Activated T-cell treated with anti-CD3 and anti-CD28 coated beads, Interleukin-2, amount 50 U/mL, for 72 hours (primary cell): Measurements from ENCODE around the gene VWA8. TPM values are rescaled to one million over a fixed set of nuclear protein-coding genes. Genes with fewer than 3 reads are reported as not detected.
"Not testable (repeated sequence)": the region's sequence is repeated elsewhere in the genome, so short reads cannot be mapped to it uniquely, and the experiment has no call there.

Experiments used
- ATAC-seq, 2 donors: fragments of 150-1000 bp; cut with Tn5 transposase; replicated peaks in 1 of 2; 2 replicates each; pipeline ENCODE4 v1.10.0; 2021; ENCODE audit warnings: moderate library complexity in 2 of 2, mild to moderate bottlenecking in 1 of 2
- DNase-seq, 2 donors: peaks; one replicate each; pipeline ENCODE4 v3.0.0; 2021 to 2022; ENCODE audit warnings: mixed read lengths in 1 of 2
- H3K27ac Mint-ChIP-seq: one replicate; pipeline ENCODE4 v1.8.0; 2022; ENCODE audit warnings: mild to moderate bottlenecking, moderate library complexity, mixed read lengths
- H3K27me3 Mint-ChIP-seq: one replicate; pipeline ENCODE4 v1.8.0; 2022; ENCODE audit warnings: low read depth, mixed read lengths
- H3K36me3 Mint-ChIP-seq, 2 donors: one replicate each; pipeline ENCODE4 v1.8.0; 2022; ENCODE audit warnings: mixed read lengths in 2 of 2, mild to moderate bottlenecking in 1 of 2; ENCODE audit not compliant: insufficient read depth in 2 of 2
- H3K4me1 Mint-ChIP-seq: one replicate; pipeline ENCODE4 v1.8.0; 2022; ENCODE audit warnings: low read depth, mixed read lengths
- H3K4me3 Mint-ChIP-seq, 2 donors: one replicate each; pipeline ENCODE4 v1.8.0; 2022; ENCODE audit warnings: mild to moderate bottlenecking in 2 of 2, mixed read lengths in 2 of 2, moderate library complexity in 2 of 2
- H3K9me3 Mint-ChIP-seq, 2 donors: one replicate each; pipeline ENCODE4 v1.8.0; 2022; ENCODE audit warnings: mixed read lengths in 2 of 2
- total RNA-seq, 2 donors: library from RNA; stranded (reverse); gene quantifications; one replicate each; pipeline ENCODE4 v1.2.3, GENCODE V29; 2022

The VWA8 gene
- total RNA-seq, 2 donors from 2014 or later = 25.6 to 35.0 TPM

DNA sequence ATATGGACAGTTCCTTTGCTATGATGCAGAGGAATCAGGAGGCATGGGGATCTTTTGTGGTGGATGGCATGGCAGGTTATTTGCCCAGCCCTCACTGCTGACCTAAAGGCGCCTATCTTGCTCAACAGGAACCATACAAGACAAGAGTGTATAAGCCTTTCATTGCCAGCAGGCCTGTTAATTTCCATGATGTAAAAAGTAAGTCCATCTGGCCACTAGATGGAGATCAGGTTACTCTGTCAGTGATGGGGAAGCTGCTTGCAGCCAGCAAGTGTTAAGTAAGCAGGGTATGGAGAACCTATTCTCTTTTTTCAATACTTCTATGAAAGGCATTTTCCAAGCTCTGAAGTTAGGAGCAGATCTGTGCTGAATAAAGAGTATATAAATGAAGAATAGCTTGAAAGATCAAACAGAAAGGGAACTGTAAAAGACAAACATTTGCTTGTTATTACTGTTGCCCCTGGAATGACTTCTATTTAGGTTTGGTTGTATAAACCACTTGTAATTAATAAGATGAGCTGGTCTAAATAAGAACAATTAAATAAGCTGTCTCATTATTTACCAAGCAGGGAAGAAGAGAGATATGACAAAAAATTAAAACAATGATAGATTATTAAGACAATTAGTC is 292.7 kb downstream of the VWA8 start:
- Mint-ChIP-seq H3K9me3 (no peaks in the 10 kb centered on the region), H3K27ac (no peak overlapping the region), H3K4me3 (no peak overlapping the region), H3K36me3 (peaks cover 0 to 6% of the 10 kb centered on the region in 2 donors), H3K4me1 (no peaks in the 10 kb centered on the region), H3K27me3 (no peaks in the 10 kb centered on the region)
- ATAC-seq = peak; percentile 69 to 71
- peak; percentile 22 to 31 for DNase-seq

DNA sequence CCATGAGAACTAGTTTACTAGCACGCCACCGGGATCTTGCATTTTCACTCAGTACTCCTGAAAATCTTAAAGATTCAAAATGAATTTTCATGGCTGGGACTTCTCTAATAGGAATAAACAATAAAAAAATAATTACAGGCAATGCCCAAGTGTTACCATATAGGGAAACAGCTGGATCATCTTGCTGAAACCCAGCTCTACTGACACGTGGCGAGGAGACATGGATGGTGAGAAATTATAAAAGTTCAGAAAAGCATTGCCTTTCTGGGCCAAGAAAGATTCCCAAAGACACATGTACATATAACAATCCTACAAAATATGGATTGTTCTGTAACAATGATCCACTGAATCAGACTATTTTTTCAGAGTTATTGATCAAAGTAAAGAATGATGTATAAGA is 294.3 kb downstream of the VWA8 start:
- ATAC-seq (no peak), DNase-seq (no peak)
- H3K27ac Mint-ChIP-seq = no peak overlapping the region
- no peaks in the 10 kb centered on the region for H3K27me3 Mint-ChIP-seq
- no peak overlapping the region for H3K4me3 Mint-ChIP-seq
- H3K36me3 Mint-ChIP-seq = peaks cover 0 to 4% of the 10 kb centered on the region in 2 donors
- H3K9me3 Mint-ChIP-seq = no peaks in the 10 kb centered on the region
- H3K4me1 Mint-ChIP-seq = no peaks in the 10 kb centered on the region

DNA sequence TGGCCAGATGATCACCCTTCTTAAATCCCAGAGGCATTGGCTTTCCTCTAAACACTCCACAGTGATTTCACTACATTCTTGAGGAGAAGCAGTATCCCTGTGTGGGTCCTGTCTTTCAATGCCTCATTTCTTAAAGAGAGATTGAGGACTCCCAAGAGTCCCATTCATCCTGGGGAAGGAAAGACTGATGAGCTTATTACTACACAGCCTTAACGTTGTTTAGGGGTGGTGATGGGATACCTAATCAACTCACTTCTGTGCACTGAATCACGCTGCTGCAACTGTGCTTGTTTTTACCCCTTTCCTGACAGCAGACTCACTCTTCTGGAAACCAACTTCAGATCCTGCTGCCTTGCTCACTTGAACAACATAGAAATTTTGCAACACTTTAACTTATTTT is 300.5 kb downstream of the VWA8 start:
- Mint-ChIP-seq H3K27me3 (no peaks in the 10 kb centered on the region), H3K4me3 (no peak overlapping the region), H3K36me3 (no peaks in the 10 kb centered on the region), H3K4me1 (peaks cover 16% of the 10 kb centered on the region), H3K9me3 (no peaks in the 10 kb centered on the region), H3K27ac (no peak overlapping the region)
- no peak for DNase-seq
- ATAC-seq = no peak

DNA sequence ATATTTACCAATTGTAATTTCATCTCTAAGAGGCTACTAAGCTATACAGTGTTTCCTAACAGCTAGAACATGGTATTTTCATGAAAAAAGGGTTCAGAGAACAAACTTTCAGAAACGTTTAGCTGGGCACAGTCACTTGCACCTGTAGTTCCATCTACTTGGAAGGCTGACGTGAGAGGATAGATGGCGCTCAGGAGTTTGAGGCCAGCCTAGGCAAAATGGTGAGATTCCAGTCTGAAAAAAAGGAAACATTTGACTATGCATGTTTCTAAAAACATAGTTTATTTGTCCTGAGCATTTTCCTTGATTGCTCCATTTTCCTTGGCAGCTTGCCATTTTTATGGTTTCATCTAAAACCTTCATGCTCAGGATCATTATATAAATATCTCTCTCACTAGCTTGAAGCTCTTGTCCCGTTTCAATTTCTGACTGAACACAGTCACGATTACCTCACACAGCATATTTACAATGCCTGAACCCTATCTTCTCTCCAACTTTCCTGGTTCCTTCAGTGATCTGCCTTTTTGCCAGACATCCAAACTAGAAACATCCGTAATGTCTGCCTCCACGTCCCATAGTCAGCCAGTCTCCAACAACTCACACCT is 302.8 kb downstream of the VWA8 start:
- H3K4me3 Mint-ChIP-seq = no peak overlapping the region

DNA sequence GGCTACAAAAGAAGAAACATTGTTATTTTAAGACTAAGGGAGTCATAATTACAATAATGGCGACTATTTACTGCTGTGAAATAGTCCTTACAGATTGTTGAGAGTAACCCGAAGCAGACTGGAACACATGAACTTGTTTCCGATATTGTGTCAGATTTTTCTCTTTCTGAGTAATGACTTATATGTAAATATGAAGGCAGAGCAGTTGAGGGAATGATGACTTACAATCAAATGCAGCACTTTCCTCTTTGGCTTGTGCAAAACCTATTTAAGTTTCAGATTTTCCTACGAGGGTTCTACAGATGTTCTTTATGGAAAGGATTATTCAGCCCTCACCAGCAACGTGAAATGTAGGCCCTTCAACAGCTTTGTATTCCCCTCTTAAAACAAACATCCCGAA is 304.9 kb downstream of the VWA8 start:
- no peak overlapping the region for H3K4me3 Mint-ChIP-seq

More for the DNA sequence above, 302.8 kb downstream of the VWA8 start:
- no peak for ATAC-seq
- no peak for DNase-seq
- Mint-ChIP-seq H3K4me1 (peaks cover 21% of the 10 kb centered on the region), H3K27ac (no peak overlapping the region), H3K9me3 (no peaks in the 10 kb centered on the region), H3K27me3 (no peaks in the 10 kb centered on the region), H3K36me3 (no peaks in the 10 kb centered on the region)

DNA sequence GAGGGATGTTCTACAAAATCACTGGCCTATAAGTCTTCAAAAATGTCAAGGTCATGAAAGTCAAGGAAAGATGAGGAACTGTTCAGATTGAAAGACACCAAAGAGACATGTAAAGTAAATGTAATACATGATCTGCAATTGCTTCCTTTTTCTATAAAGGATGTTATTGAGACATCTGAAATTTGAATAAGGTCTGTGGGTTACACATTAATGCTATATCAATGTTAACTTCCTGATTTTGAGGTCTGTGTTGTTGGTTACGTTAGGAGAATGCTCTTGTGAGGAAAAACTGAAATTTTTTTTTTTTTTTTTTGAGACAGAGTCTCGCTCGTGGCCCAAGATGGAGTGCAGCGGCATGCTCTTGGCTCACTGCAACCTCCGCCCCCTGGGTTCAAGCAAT is 306.1 kb downstream of the VWA8 start:
- Mint-ChIP-seq H3K4me3 (no peak overlapping the region), H3K36me3 (no peaks in the 10 kb centered on the region), H3K27ac (no peak overlapping the region), H3K27me3 (no peaks in the 10 kb centered on the region), H3K9me3 (no peaks in the 10 kb centered on the region), H3K4me1 (peaks cover 21% of the 10 kb centered on the region)
- DNase-seq = no peak
- ATAC-seq = no peak

More for the DNA sequence above, 304.9 kb downstream of the VWA8 start:
- Mint-ChIP-seq H3K27me3 (no peaks in the 10 kb centered on the region), H3K27ac (peak overlapping the region; percentile 75), H3K9me3 (no peaks in the 10 kb centered on the region), H3K36me3 (no peaks in the 10 kb centered on the region), H3K4me1 (peaks cover 21% of the 10 kb centered on the region)
- DNase-seq (no peak), ATAC-seq (peak; percentile 52 to 83)

DNA sequence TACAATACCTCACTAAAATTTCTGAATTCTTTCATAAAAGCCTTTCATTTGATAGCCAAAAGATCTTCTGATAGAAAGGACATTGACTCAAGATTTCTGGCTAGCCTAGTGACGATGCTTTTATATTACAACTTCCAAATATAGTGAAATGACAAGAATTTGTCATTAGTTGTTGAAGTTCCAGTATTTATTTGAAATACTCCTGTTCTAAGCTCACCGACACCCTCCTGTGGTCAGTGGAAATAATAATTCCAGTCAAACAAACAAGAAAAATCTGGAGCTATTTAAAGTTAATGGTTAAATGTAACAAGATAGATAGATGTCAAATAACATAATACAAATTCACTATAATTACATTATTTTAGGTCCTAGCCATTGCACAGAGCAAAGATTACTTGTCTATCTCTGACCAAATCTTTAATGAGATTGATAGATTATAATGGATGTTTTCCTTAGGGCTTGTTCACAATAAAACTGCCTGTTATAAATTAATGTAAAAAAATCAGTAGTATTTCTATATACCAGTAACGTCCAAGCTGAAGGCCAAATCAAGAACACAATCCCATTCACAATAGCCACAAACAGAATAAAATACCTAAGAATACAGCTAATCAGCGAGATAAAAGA is 308.1 kb downstream of the VWA8 start:
- DNase-seq (peak in 1 of 2 donors; percentile 14), ATAC-seq (no peak)
- H3K27me3 Mint-ChIP-seq = no peaks in the 10 kb centered on the region
- H3K9me3 Mint-ChIP-seq = no peaks in the 10 kb centered on the region
- peaks cover 21% of the 10 kb centered on the region for H3K4me1 Mint-ChIP-seq
- H3K4me3 Mint-ChIP-seq = no peak overlapping the region
- no peaks in the 10 kb centered on the region for H3K36me3 Mint-ChIP-seq
- no peak overlapping the region for H3K27ac Mint-ChIP-seq

DNA sequence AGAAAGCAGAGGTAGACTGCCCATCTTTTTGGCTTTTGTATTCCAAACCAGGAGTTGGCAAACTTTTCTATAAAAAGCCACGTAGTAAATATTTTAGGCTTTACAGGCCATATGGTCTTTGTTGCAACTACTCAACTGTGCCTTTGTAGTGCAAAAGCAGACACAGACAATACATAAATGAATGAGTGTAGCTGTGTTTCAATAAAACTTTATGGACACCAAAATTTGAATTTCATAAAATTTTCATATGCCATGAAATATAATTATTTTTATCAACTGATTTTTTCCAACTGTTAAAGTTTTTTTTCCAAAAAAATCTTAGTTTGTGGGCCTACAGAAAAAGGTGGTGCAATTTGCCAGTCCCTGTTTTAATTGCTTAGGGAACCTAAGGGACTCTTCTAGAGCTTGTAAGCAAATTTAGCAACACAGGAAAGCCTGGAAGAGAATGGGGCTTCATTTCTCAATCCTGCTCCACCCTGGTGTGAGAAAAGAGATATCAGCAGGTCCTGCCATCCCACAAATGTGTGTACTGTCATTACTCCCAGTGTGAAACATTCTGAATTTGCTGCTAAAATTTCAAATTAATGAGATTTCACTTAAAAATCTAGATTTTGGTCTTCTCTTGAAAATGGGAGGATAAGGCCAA is 309.4 kb downstream of the VWA8 start:
- DNase-seq (no peak), ATAC-seq (no peak)
- Mint-ChIP-seq H3K4me3 (no peak overlapping the region), H3K27me3 (no peaks in the 10 kb centered on the region), H3K36me3 (no peaks in the 10 kb centered on the region), H3K9me3 (no peaks in the 10 kb centered on the region), H3K27ac (no peak overlapping the region), H3K4me1 (peaks cover 16% of the 10 kb centered on the region)

DNA sequence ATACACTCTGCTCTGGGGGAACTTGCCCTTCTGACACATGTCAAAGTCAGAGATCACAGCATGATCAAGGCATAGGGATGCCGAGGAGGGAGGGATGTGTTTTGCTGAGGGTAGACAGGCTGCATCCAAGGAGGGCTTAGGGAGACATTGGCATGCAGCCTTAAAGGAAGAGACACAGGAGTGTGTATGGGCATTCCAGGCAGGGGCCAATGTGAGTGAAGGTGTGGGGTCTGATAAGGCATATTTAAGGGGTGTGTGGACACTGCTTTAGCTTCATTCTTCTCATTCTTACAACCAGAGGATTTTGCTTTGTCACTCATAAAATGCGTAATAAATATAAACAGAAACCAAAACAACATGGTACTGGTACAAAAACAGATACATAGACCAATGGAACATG is 310.2 kb downstream of the VWA8 start:
- DNase-seq = no peak
- Mint-ChIP-seq H3K27me3 (no peaks in the 10 kb centered on the region), H3K9me3 (no peaks in the 10 kb centered on the region), H3K36me3 (no peaks in the 10 kb centered on the region), H3K27ac (no peak overlapping the region), H3K4me1 (peaks cover 12% of the 10 kb centered on the region), H3K4me3 (no peak overlapping the region)
- no peak for ATAC-seq

DNA sequence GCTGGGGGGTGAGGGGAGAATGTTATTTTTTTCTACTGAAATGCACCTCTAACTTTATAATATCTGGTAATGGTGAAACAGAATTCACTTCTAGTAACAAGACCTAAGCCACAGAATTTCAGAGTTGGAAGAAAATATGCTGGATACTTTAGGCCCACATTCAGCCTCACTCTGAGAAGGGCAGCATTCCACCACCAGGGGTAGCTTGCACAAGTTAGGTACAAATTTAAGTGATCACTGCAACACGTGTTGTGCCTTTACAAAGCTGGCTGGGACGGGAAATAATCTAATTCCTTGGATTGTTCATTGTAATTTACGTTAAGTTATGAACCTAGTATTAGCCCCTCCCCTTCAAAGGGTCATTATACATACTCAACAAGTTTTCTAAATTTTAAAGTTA is 311.2 kb downstream of the VWA8 start:
- Mint-ChIP-seq H3K9me3 (no peaks in the 10 kb centered on the region), H3K36me3 (no peaks in the 10 kb centered on the region), H3K27me3 (no peaks in the 10 kb centered on the region), H3K27ac (no peak overlapping the region), H3K4me3 (no peak overlapping the region), H3K4me1 (peaks cover 5% of the 10 kb centered on the region)
- ATAC-seq (no peak), DNase-seq (no peak)

DNA sequence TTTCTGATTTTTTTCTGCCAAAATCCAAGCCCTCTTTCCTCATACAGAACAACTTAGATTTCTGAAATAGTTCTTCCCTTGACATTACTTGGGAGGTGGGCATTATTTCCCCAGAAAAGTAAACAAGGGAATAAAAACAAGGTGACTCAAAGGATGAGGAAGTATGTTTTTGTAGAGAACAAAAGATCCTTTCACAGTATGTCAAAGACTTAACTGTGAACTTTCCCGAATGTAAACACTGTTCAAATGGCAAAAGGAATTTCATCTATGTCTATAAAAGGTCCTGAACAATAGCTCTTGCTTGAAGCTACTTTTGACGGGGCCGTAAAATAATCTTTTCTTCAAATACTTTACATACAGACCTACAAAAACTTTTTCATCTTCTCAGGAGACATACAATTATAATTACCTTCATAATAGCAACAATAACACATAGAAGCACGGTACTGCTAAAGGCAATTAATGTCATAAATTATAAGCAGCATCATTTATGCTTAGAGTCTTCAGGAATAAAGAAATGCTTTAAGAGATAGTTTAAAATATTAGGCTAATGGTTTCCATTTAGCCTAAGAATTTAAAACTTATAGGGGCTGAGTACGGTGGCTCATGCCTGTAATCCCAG is 312.5 kb downstream of the VWA8 start:
- DNase-seq (no peak), ATAC-seq (no peak)
- H3K4me3 Mint-ChIP-seq = no peak overlapping the region
- H3K4me1 Mint-ChIP-seq = peaks cover 5% of the 10 kb centered on the region
- no peaks in the 10 kb centered on the region for H3K27me3 Mint-ChIP-seq
- no peak overlapping the region for H3K27ac Mint-ChIP-seq
- no peaks in the 10 kb centered on the region for H3K9me3 Mint-ChIP-seq
- H3K36me3 Mint-ChIP-seq = no peaks in the 10 kb centered on the region

DNA sequence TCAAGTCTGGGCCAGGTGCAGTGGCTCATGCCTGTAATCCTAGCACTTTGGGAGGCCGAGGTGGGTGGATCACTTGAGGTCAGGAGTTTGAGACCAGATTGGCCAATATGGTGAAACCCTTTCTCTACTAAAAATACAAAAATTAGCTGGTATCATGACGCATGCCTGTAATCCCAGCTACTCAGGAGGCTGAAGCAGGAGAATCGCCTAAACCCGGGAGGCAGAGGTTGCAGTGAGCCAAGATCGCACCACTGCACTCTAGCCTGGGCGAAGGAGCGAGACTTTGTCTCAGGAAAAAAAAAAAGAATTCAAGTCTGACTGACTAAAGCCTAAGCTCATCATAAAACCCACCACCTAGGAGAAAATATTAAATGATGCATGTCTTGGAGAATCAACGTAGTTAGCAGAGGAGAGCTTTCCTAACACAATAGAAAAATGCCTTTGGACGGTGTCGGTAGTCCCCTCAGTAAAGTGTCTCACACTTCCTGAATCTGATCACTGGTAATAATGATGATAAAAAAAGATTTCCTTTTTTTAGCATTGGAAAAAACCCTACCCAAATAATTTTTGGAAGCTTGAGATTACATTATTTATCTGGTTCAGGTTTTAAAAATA is 313.1 kb downstream of the VWA8 start:
- H3K4me3 Mint-ChIP-seq, DNase-seq, H3K27ac Mint-ChIP-seq, H3K9me3 Mint-ChIP-seq, H3K27me3 Mint-ChIP-seq, ATAC-seq, H3K4me1 Mint-ChIP-seq, H3K36me3 Mint-ChIP-seq: not testable (repeated sequence)

DNA sequence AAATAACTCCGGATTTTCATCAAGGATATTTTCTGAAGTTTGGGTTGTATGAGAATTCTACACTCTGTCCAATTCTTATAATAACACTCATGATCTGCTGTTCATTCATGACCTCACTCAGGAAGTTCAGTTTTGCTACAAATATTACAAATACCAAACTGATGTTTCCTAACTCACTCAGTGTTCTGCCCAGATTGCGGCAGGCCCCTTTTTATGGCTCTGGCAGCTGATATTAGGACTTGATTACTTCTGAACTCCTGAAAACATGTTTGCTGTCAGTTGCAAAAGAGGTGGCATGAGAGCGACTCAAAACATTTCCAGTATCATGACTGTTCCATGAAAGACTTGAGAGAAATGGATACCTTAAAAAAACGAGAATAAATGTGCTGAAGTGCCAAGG is 315.6 kb downstream of the VWA8 start:
- DNase-seq (no peak), ATAC-seq (no peak)
- H3K27ac Mint-ChIP-seq = no peak overlapping the region
- H3K27me3 Mint-ChIP-seq = no peaks in the 10 kb centered on the region
- H3K4me1 Mint-ChIP-seq = peaks cover 5% of the 10 kb centered on the region
- no peak overlapping the region for H3K4me3 Mint-ChIP-seq
- H3K36me3 Mint-ChIP-seq = no peaks in the 10 kb centered on the region
- H3K9me3 Mint-ChIP-seq = no peaks in the 10 kb centered on the region
